ENCODE results near the gene BCL2A1. TPM values are rescaled to one million over a fixed set of nuclear protein-coding genes. Genes with fewer than 3 reads are reported as not detected.

BCL2A1 gene
- total RNA-seq, 1 experiment from 2014 or later, result 16.9 TPM

DNA sequence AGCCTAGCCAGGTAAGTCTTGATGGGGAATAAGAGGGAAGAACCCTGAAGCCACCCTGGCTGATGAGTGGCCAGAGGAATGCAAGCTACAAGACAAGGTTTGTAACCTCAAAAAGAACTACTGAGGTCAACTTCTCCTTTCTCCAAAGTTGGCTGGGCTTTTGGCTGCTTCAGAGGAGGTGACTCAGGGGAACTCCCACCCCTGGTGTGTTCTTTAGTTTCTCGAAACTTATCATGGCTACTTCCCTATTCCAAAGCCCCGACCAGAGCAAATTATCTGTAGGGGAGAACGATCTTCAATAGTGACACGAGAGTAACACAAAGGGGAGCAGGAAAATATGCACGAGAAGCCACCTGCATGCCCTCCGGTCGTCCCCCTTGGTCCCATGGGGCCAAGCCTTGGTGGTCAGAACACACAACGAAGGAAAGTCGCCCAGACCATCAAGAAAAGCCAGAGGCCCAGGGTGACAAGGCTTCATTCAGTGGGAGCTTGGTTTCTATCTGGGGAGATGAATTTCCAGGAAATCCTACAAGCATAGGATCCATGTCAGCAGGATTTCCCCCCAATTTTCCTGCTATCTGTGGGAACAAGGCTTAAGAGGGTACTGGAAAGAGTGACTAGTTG is 6.5 kb upstream of the BCL2A1 start:
- Histone ChIP-seq H3K79me2 (ENCODE audit: low read length) (no peaks in the 10 kb centered on the region), H3K27ac (ENCODE audit: low read length) (no peak overlapping the region), H3K4me3 (ENCODE audit: low read length) (no peak overlapping the region), H3K9me3 (ENCODE audit: low read length) (no peaks in the 10 kb centered on the region), H3K4me2 (ENCODE audit: low read length) (no peak overlapping the region), H4K20me1 (ENCODE audit: low read length) (no peaks in the 10 kb centered on the region), H3K9ac (ENCODE audit: low read length) (no peak overlapping the region), H3K9me2 (replicated peaks; ENCODE audit: low read length) (no peaks in the 10 kb centered on the region), H3K4me1 (ENCODE audit: insufficient read depth, low read length) (no peaks in the 10 kb centered on the region), H3K27me3 (ENCODE audit: low read length) (no peaks in the 10 kb centered on the region), H3F3A (ENCODE audit: low read length, unreplicated experiment) (no peaks in the 10 kb centered on the region), H3K36me3 (ENCODE audit: low read depth, low read length) (no peaks in the 10 kb centered on the region), H2AFZ (ENCODE audit: low read length) (no peak overlapping the region)
- intact Hi-C loops (cut with micrococcal nuclease), result no loop called here
- TF ChIP-seq EZH2phosphoT487 (IDR thresholded peaks at IDR 0.05; ENCODE audit: borderline replicate concordance, low read length), result no peak
- no peak for TF ChIP-seq EZH2 (IDR thresholded peaks at IDR 0.05; ENCODE audit: low read length, unreplicated experiment)
- TF ChIP-seq, protein P1, sequence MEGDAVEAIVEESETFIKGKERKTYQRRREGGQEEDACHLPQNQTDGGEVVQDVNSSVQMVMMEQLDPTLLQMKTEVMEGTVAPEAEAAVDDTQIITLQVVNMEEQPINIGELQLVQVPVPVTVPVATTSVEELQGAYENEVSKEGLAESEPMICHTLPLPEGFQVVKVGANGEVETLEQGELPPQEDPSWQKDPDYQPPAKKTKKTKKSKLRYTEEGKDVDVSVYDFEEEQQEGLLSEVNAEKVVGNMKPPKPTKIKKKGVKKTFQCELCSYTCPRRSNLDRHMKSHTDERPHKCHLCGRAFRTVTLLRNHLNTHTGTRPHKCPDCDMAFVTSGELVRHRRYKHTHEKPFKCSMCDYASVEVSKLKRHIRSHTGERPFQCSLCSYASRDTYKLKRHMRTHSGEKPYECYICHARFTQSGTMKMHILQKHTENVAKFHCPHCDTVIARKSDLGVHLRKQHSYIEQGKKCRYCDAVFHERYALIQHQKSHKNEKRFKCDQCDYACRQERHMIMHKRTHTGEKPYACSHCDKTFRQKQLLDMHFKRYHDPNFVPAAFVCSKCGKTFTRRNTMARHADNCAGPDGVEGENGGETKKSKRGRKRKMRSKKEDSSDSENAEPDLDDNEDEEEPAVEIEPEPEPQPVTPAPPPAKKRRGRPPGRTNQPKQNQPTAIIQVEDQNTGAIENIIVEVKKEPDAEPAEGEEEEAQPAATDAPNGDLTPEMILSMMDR (conservative IDR thresholded peaks at IDR 0.05; ENCODE audit: low read depth, low read length), result no peak
- no peak for ATAC-seq
- no peak for DNase-seq
- POLR2A ChIA-PET (ENCODE audit: unreplicated experiment), result no interaction called here
- CTCF ChIA-PET, result no interaction called here
- no TSS peak for BruUV-seq (replicated peaks)

DNA sequence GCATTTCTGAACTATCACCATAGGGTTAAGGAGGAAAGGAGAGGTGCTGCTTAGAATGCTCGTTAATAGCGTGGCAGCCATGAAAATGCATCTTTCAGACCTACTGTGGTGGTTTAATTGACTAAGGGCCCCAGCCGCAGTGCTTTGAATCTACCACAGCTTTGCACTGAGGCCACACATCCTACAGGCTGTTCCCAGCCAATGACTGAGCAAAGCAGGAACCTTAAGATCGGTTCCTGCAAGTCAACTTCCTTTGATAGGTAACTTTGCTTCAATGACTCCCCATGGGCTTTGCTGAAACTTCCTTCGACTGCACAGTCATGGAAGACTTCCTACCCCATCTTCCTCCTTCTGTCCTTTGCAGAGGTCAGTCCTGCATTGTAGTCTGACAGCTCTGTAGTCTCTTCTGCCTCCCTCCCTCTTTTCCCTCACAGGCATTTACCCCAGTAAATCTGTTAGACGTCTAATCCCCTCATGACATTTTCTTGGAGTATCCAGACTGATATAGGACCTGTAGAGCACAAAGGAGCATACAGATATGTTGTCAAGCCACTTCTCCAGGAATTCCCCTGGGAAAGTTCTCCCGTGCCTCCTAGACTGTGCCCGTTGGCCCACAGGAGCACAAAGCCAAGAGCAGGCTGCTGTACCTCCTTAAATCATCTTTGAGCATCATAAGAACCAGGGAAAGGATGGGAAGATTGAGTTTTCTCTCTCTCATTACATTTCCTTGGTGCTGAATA is 2.6 kb upstream of the BCL2A1 start:
- no peak overlapping the region for H3K9ac ChIP-seq (ENCODE audit: low read length)
- DNase-seq (no peak), ATAC-seq (no peak)
- H3K9me3 ChIP-seq (ENCODE audit: low read length), result no peaks in the 10 kb centered on the region
- TF ChIP-seq EZH2 (IDR thresholded peaks at IDR 0.05; ENCODE audit: low read length, unreplicated experiment) (no peak), EZH2phosphoT487 (IDR thresholded peaks at IDR 0.05; ENCODE audit: borderline replicate concordance, low read length) (no peak)
- TF ChIP-seq, protein P1 (conservative IDR thresholded peaks at IDR 0.05; ENCODE audit: low read depth, low read length), result no peak
- H4K20me1 ChIP-seq (ENCODE audit: low read length), result no peaks in the 10 kb centered on the region
- no peak overlapping the region for H2AFZ ChIP-seq (ENCODE audit: low read length)
- H3K27me3 ChIP-seq (ENCODE audit: low read length), result no peaks in the 10 kb centered on the region
- ChIA-PET CTCF (no interaction called here), POLR2A (ENCODE audit: unreplicated experiment) (no interaction called here)
- H3K4me2 ChIP-seq (ENCODE audit: low read length), result no peak overlapping the region
- intact Hi-C loops (cut with micrococcal nuclease), result no loop called here
- no peaks in the 10 kb centered on the region for H3F3A ChIP-seq (ENCODE audit: low read length, unreplicated experiment)
- peaks cover 11% of the 10 kb centered on the region for H3K4me1 ChIP-seq (ENCODE audit: insufficient read depth, low read length)
- H3K27ac ChIP-seq (ENCODE audit: low read length), result no peak overlapping the region
- BruUV-seq (replicated peaks), result no TSS peak
- H3K36me3 ChIP-seq (ENCODE audit: low read depth, low read length), result no peaks in the 10 kb centered on the region
- peaks cover 14% of the 10 kb centered on the region for H3K79me2 ChIP-seq (ENCODE audit: low read length)
- H3K4me3 ChIP-seq (ENCODE audit: low read length), result no peak overlapping the region
- no peaks in the 10 kb centered on the region for H3K9me2 ChIP-seq (replicated peaks; ENCODE audit: low read length)

DNA sequence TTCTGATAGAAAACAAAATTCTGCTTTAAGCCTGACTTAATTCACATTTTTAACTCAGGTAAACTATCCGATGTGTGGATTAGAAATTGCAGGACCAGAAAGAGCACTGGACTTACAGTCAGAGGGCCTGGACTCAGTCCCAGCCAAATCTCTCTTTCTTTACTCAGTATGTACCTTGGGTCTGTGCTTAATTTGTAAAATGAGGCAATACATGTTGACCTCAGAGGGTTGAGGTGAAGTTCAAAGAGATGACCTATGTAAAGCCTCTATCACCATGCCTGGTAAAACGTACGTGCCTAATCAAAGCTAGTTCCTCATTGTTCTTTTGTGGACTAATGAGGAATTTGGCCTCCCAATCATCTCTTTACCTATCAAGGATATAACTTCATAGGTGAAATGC is 1.9 kb upstream of the BCL2A1 start:
- H2AFZ ChIP-seq (ENCODE audit: low read length), result no peak overlapping the region
- H3K4me2 ChIP-seq (ENCODE audit: low read length), result no peak overlapping the region
- no peak overlapping the region for H3K4me3 ChIP-seq (ENCODE audit: low read length)
- BruUV-seq (replicated peaks), result no TSS peak
- H3K27me3 ChIP-seq (ENCODE audit: low read length), result no peaks in the 10 kb centered on the region
- TF ChIP-seq EZH2 (IDR thresholded peaks at IDR 0.05; ENCODE audit: low read length, unreplicated experiment), result no peak
- TF ChIP-seq, protein P1 (conservative IDR thresholded peaks at IDR 0.05; ENCODE audit: low read depth, low read length), result no peak
- TF ChIP-seq EZH2phosphoT487 (IDR thresholded peaks at IDR 0.05; ENCODE audit: borderline replicate concordance, low read length), result no peak
- intact Hi-C loops (cut with micrococcal nuclease), result no loop called here
- ATAC-seq (no peak), DNase-seq (no peak)
- ChIA-PET POLR2A (ENCODE audit: unreplicated experiment) (no interaction called here), CTCF (no interaction called here)
- H3K79me2 ChIP-seq (ENCODE audit: low read length), result peaks cover 14% of the 10 kb centered on the region
- no peak overlapping the region for H3K27ac ChIP-seq (ENCODE audit: low read length)
- H3K36me3 ChIP-seq (ENCODE audit: low read depth, low read length), result no peaks in the 10 kb centered on the region
- no peaks in the 10 kb centered on the region for H3K9me3 ChIP-seq (ENCODE audit: low read length)
- H3K9me2 ChIP-seq (replicated peaks; ENCODE audit: low read length), result no peaks in the 10 kb centered on the region
- H4K20me1 ChIP-seq (ENCODE audit: low read length), result no peaks in the 10 kb centered on the region
- H3F3A ChIP-seq (ENCODE audit: low read length, unreplicated experiment), result no peaks in the 10 kb centered on the region
- no peak overlapping the region for H3K9ac ChIP-seq (ENCODE audit: low read length)
- peaks cover 12% of the 10 kb centered on the region for H3K4me1 ChIP-seq (ENCODE audit: insufficient read depth, low read length)
